Suppressor macrophage treated with lipopolysaccharide for 1 hour (primary cell): Measurements from ENCODE around the gene HORMAD2.
A peak's percentile ranks its signal among the peaks of the same experiment; 100 is the strongest.

ENCODE experiments used
- DNase-seq, 3 donors: peaks; one replicate each; pipeline ENCODE4 v3.0.0-alpha.2; 2020 to 2022

HORMAD2 gene

GRCh38 chr22:30079952-30080533, at the start of gene HORMAD2:
Gene HORMAD2, plus strand, starts transcription at chr22:30080464. Its CDS starts 13,489 bp downstream, at chr22:30093953.
- DNase-seq, result peak in 2 of 3 donors; percentile 31 to 49

- no peak for DNase-seq
Observed at GRCh38 chr22:30031328-30031727, 48.9 kb upstream of the HORMAD2 start.

GRCh38 chr22:30031764-30032455, 48.4 kb upstream of the HORMAD2 start:
- peak; percentile 55 to 70 (median 57) for DNase-seq

GRCh38 chr22:30033137-30033536, 47.1 kb upstream of the HORMAD2 start:
- peak; percentile 76 to 81 (median 76) for DNase-seq

GRCh38 chr22:30033901-30034300, 46.4 kb upstream of the HORMAD2 start:
- DNase-seq, result peak; percentile 37 to 60 (median 40)

GRCh38 chr22:30036656-30037055, 43.6 kb upstream of the HORMAD2 start:
- DNase-seq, result peak in 1 of 3 donors; percentile 17

- peak in 1 of 3 donors; percentile 20 for DNase-seq
Observed at GRCh38 chr22:30038219-30038618, 42.0 kb upstream of the HORMAD2 start.

GRCh38 chr22:30040499-30041260, 39.6 kb upstream of the HORMAD2 start:
- no peak for DNase-seq

GRCh38 chr22:30041475-30041874, 38.8 kb upstream of the HORMAD2 start:
- DNase-seq, result no peak

- no peak for DNase-seq
Observed at GRCh38 chr22:30041881-30042280, 38.4 kb upstream of the HORMAD2 start.

GRCh38 chr22:30043161-30043560, 37.1 kb upstream of the HORMAD2 start:
- DNase-seq, result no peak

GRCh38 chr22:30044369-30044768, 35.9 kb upstream of the HORMAD2 start:
- DNase-seq, result peak; percentile 37 to 60 (median 47)

GRCh38 chr22:30044881-30045493, 35.3 kb upstream of the HORMAD2 start:
- DNase-seq, result no peak

- DNase-seq, result no peak
Observed at GRCh38 chr22:30045494-30045887, 34.8 kb upstream of the HORMAD2 start.

- no peak for DNase-seq
Observed at GRCh38 chr22:30045901-30046715, 34.2 kb upstream of the HORMAD2 start.

GRCh38 chr22:30046716-30047363, 33.4 kb upstream of the HORMAD2 start:
- no peak for DNase-seq

- DNase-seq, result peak; percentile 33 to 56 (median 54)
Observed at GRCh38 chr22:30047364-30047738, 32.9 kb upstream of the HORMAD2 start.

GRCh38 chr22:30048681-30049080, 31.6 kb upstream of the HORMAD2 start:
- no peak for DNase-seq

- DNase-seq, result no peak
Observed at GRCh38 chr22:30054067-30054763, 26.0 kb upstream of the HORMAD2 start.

- DNase-seq, result no peak
Observed at GRCh38 chr22:30054764-30055069, 25.5 kb upstream of the HORMAD2 start.

- DNase-seq, result no peak
Observed at GRCh38 chr22:30056015-30056414, 24.2 kb upstream of the HORMAD2 start.

- no peak for DNase-seq
Observed at GRCh38 chr22:30057375-30057774, 22.9 kb upstream of the HORMAD2 start.
